ENCODE results near the gene SLC25A48.

Gene SLC25A48

GRCh38 chr5:135825373-135826220 lies 8.9 kb upstream of the SLC25A48 start:
- TF ChIP-seq GATA1 (IDR thresholded peaks at IDR 0.05; ENCODE audit: low read depth, low read length), result no peak
- no peak for TF ChIP-seq POLR2A (IDR thresholded peaks at IDR 0.05; ENCODE audit: low read length)
- no peak for DNase-seq

GRCh38 chr5:135826221-135826525 lies 8.3 kb upstream of the SLC25A48 start:
- TF ChIP-seq GATA1 (IDR thresholded peaks at IDR 0.05; ENCODE audit: low read depth, low read length), result no peak
- TF ChIP-seq POLR2A (IDR thresholded peaks at IDR 0.05; ENCODE audit: low read length), result no peak

GRCh38 chr5:135826994-135827671 lies 7.3 kb upstream of the SLC25A48 start:
- no peak for DNase-seq
- TF ChIP-seq POLR2A (IDR thresholded peaks at IDR 0.05; ENCODE audit: low read length) (no peak), GATA1 (IDR thresholded peaks at IDR 0.05; ENCODE audit: low read depth, low read length) (no peak)

More at GRCh38 chr5:135826221-135826525, 8.3 kb upstream of the SLC25A48 start:
- no peak for DNase-seq

GRCh38 chr5:135827965-135828781 lies 6.3 kb upstream of the SLC25A48 start:
- TF ChIP-seq GATA1 (IDR thresholded peaks at IDR 0.05; ENCODE audit: low read depth, low read length) (no peak), POLR2A (IDR thresholded peaks at IDR 0.05; ENCODE audit: low read length) (no peak)
- no peak for DNase-seq

GRCh38 chr5:135828782-135829127 lies 5.7 kb upstream of the SLC25A48 start:
- no peak for DNase-seq
- TF ChIP-seq POLR2A (IDR thresholded peaks at IDR 0.05; ENCODE audit: low read length) (no peak), GATA1 (IDR thresholded peaks at IDR 0.05; ENCODE audit: low read depth, low read length) (no peak)

- TF ChIP-seq POLR2A (IDR thresholded peaks at IDR 0.05; ENCODE audit: low read length), result no peak
- no peak for TF ChIP-seq GATA1 (IDR thresholded peaks at IDR 0.05; ENCODE audit: low read depth, low read length)
- DNase-seq, result no peak
Observed at GRCh38 chr5:135829179-135829578, 5.3 kb upstream of the SLC25A48 start.

- DNase-seq, result peak; percentile 58 to 68
Observed at GRCh38 chr5:135829681-135830383, 4.6 kb upstream of the SLC25A48 start.

GRCh38 chr5:135830384-135830700 lies 4.1 kb upstream of the SLC25A48 start:
- no peak for TF ChIP-seq POLR2A (IDR thresholded peaks at IDR 0.05; ENCODE audit: low read length)
- no peak for TF ChIP-seq GATA1 (IDR thresholded peaks at IDR 0.05; ENCODE audit: low read depth, low read length)
- DNase-seq, result no peak

More at GRCh38 chr5:135829681-135830383, 4.6 kb upstream of the SLC25A48 start:
- no peak for TF ChIP-seq GATA1 (IDR thresholded peaks at IDR 0.05; ENCODE audit: low read depth, low read length)
- no peak for TF ChIP-seq POLR2A (IDR thresholded peaks at IDR 0.05; ENCODE audit: low read length)

GRCh38 chr5:135830876-135831275 lies 3.6 kb upstream of the SLC25A48 start:
- no peak for DNase-seq
- TF ChIP-seq POLR2A (IDR thresholded peaks at IDR 0.05; ENCODE audit: low read length) (no peak), GATA1 (IDR thresholded peaks at IDR 0.05; ENCODE audit: low read depth, low read length) (no peak)

GRCh38 chr5:135831439-135831838 lies 3.0 kb upstream of the SLC25A48 start:
- TF ChIP-seq POLR2A (IDR thresholded peaks at IDR 0.05; ENCODE audit: low read length) (no peak), GATA1 (IDR thresholded peaks at IDR 0.05; ENCODE audit: low read depth, low read length) (no peak)
- DNase-seq, result no peak

- DNase-seq, result no peak
- TF ChIP-seq GATA1 (IDR thresholded peaks at IDR 0.05; ENCODE audit: low read depth, low read length) (no peak), POLR2A (IDR thresholded peaks at IDR 0.05; ENCODE audit: low read length) (no peak)
Observed at GRCh38 chr5:135831851-135832555, 2.5 kb upstream of the SLC25A48 start.

- no peak for DNase-seq
Observed at GRCh38 chr5:135832941-135833920, 1.2 kb upstream of the SLC25A48 start.

More at GRCh38 chr5:135832941-135833920, 1.2 kb upstream of the SLC25A48 start:
- no peak for TF ChIP-seq POLR2A (IDR thresholded peaks at IDR 0.05; ENCODE audit: low read length)
- TF ChIP-seq GATA1 (IDR thresholded peaks at IDR 0.05; ENCODE audit: low read depth, low read length), result no peak
